ENCODE results near the gene MBOAT2. TPM values are rescaled to one million over a fixed set of nuclear protein-coding genes. Genes with fewer than 3 reads are reported as not detected.

MBOAT2 gene
- total RNA-seq, 1 donor from 2014 or later: 17.5 TPM

DNA sequence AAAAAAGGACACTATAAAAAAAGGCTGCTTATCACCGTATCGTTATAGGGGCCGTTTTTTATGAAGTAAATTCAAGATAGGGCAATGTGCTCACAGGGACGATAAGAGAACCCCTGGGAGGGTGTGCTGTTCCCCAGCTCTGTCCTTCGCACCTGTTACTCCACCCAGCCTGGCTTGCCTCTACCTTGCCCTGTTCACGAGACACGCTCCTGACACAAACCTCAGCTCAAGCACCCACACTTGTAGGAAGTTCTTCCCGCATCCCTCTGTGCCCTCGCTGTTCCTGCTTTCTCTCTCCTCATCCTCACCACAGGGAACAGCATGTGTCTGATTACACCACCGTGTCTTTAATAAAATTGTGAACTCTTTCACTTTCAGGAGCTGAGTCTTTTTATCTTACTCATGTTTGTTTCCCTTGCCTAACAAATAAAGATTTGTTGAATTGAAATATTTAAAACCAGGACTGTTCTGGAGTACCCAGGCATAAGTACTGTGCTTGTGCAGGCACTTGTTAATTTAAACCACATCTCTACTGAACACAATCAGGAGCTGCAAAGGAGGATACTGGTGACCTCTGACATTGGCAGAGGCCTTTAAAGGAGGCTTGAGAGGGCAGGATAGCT, 140.0 kb downstream of the MBOAT2 start:
- DNase-seq (ENCODE audit: extremely low read depth, low read depth, low spot score): no peak

DNA sequence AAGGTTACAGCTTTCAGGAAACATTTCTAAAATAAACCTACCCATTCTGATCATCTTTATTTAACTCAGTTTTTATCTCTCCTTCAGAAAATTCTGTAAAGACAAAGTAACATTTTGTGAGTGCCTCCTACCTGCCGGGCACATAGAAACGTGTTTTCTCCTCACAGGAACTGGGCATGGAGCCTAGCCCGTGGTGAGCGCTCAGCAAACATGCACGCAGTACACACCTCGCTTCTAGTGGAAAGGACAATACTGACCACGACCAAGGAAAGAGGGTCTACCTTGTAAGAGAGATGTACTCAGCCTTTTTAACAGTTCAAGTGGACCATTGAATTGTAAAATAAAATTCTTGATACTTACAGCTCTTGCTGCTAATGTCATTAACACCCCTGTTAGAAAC, 141.3 kb downstream of the MBOAT2 start:
- no peak for DNase-seq (ENCODE audit: extremely low read depth, low read depth, low spot score)

DNA sequence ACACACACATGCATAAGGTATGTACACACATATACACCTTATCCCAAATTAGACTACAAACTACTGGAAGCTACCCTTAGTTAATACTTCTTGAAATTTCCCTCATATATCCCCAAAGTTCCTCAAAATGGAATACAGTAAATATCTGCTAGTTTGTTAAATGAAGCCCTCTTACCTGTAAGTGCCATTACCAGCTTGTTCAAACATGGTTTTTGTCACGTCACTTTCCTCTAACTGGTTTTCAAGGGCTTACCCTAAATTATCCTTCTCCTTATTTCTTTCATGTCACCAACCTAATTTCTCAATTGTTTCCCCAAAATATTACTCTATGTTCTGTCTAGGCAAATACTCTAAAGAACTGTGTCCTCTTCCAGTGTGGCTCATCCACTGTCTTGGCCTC, 141.7 kb downstream of the MBOAT2 start:
- no peak for DNase-seq (ENCODE audit: extremely low read depth, low read depth, low spot score)

DNA sequence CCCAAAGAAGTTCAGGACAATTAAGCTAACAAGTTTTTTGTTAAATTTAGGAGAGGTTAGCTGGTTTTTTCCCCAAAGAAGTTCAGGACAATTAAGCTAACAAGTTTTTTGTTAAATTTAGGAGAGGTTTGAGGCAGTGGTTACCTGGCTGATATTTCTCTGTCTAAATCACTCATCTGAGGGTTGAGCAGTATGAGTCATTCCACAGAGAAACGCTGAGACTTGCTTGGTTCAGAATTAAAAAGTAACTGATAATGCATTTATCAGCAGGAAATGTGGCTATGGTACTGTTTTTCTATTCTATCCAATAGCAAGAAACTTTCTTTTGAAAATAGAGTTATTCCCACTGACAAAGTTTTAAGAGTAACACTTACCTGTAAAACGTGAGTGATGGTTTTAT, 143.2 kb downstream of the MBOAT2 start:
- no peak for DNase-seq (ENCODE audit: extremely low read depth, low read depth, low spot score)

DNA sequence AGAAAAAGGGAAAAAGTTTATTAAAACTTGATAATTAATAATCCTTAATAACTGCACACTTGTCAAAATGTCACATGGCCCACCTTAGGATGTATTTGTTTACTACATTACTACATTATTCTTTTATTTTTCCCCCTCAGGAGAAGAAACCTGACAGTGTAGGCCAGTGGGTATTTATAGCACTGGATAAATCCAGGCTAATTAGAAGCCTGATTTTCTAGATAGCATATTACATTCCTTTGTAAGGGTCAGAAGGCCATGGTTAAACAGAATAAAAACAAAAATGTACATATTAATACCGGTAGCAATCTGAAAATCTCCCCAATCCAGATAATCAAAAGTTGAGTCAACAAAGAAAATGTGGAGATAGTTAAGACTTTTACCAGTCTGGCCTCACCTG, 144.6 kb downstream of the MBOAT2 start:
- no peak for DNase-seq (ENCODE audit: extremely low read depth, low read depth, low spot score)

DNA sequence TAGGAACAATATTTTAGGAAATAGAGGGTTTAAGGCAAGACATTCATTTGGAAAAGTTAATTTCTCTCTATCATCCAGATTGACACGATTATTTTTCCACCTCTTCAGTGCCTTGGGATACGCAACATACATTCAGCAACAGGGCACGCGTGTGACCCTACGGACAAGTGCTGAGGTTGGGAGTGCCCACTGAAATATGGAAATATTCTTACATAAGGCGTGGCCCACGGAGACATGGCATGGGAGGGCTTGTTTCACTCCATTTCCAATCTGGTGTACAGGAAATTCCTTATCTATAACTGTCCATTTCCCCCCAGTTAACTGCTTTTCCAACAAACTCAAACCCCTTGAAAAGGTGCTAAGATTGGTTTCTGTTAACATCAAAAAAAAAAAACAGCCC, 145.2 kb downstream of the MBOAT2 start:
- no peak for DNase-seq (ENCODE audit: extremely low read depth, low read depth, low spot score)

DNA sequence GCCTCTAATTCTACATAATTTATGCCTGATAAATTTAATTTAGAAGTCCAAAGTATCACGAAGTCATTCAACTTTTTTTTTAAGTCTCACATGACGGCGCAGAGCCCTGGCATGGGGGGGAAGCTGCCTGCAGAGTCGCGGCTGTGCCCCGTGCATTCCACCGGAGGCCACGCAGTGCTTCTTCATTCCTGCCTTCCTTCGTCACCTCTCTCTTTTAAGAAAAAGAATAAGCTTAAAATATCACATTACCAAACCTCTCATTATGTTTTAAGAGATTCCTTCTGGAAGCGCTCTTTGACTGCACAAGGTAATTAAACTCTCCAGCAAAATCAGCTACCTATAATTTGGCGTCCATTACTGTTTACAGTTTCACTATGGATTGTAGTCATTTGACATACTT, 145.8 kb downstream of the MBOAT2 start:
- DNase-seq (ENCODE audit: extremely low read depth, low read depth, low spot score): no peak

DNA sequence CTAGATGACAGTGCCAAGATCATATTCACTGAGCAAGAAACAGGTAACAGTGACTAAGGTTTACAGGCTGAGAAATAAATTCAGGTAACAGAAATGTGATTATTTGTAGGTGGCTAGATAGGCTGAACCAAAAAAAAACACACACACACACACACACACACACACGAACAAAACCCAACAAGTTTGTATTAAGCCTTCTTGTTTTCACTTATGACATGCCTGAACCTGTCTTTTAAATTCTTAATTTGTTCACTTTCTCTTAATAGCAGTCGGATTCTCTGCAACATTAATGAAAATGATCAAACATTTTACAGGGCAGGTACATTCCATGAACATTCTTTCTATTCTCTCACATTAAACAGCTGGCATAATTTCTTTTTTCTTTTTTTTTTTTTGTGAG, 147.3 kb downstream of the MBOAT2 start:
- no peak for DNase-seq (ENCODE audit: extremely low read depth, low read depth, low spot score)

DNA sequence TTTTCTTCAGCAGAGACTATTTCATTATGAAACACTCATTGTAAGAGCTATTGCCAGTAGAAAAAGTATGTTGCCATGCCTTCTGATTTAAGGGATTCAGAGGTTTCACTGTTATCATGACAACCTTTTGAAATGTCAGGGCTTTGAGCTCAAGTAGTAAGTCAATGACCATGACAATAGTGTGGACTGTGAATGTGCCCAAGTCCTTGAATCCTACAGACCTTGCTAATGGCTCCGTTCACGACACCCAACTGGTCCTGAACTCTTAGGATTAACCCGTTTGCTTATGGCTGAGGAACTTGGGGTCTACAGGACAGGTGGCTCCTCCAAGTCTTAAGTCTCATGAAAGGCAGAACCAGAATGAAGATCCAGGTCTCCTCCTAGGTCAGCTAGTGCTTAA, 148.5 kb downstream of the MBOAT2 start:
- DNase-seq (ENCODE audit: extremely low read depth, low read depth, low spot score): no peak

DNA sequence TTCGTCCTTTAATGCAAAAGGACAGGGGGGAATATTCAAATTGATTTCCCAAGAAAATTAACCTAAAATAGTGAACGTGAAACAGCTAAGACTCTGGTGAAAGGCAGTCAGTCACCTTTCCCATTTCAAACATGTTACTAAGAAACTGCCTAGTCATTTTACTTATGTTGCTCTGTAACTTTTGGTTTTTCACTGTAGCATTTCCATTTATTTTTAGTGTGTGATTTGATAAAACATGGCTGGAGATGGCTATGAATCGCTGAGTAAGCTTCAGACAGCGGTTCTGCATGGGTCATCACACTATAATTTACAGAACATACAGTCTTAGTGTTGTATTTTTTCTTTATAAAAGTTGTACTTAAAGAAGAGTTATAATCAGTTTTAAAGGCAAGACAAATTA, 150.1 kb downstream of the MBOAT2 start:
- no peak for DNase-seq (ENCODE audit: extremely low read depth, low read depth, low spot score)

DNA sequence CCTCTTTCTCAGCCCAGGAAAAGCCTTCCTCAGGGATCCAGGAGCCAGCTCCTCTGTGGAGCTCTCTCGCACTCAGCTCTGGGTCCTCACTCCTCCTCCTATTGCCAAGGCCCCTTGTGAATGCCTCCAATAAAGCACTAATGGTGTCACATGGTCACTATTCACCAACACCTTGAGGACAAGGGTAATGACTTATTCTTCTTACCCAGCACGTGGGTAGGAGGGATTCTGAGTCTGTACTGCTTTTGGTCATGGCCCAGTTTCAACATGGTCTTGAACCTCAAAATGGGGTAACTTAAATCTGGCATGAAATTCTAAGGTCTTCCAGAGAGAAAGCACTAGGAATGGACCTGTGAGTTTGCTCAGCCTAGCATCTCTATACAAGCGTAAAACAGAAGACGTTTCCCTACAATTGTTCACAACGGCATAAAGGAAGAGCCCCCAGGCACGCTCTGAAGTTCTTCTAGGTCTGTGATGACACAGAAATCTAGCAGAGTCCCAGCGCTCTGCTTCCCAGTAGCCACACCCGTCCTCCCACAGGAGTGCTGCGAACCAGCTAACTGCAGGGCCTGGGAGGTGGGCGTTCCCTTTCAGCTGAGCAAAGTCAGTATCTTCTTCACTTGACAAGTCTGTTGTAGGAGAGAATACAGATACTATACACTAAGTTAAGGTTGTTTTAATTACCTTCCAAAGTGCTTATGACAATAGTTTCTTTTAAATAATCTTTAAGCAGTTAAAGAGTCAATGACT, 151.5 kb downstream of the MBOAT2 start:
- DNase-seq (ENCODE audit: extremely low read depth, low read depth, low spot score): no peak

DNA sequence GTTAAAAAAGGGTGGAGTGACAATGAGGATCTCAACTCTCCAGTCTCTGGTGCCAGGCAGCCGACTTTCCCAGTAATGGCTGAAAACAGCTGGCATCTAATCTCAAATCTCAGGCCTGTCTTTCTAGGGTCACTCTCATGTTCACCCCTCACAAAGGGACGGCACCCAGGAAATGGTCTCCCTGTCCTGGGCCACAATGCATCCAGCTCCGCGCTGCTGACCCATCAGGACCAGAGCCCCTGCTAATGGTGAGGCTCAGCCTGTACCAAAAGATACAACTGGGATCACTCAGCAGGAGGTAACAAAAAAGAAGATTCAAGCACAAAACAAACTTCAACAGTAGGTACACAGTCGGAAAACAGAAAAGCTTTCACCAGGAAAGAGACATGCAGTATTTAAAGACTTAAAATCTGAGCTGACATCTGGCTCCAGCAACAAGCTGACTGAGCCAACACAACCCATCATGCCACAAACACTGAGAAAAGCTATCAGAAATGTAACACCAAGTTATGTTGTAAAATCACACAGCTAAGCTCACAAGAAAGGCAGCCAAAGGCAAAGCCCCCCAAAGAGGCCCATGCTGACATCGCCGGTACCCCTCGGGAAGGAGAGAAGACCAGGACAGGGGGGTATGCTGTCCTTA, 152.5 kb downstream of the MBOAT2 start:
- DNase-seq (ENCODE audit: extremely low read depth, low read depth, low spot score): no peak

DNA sequence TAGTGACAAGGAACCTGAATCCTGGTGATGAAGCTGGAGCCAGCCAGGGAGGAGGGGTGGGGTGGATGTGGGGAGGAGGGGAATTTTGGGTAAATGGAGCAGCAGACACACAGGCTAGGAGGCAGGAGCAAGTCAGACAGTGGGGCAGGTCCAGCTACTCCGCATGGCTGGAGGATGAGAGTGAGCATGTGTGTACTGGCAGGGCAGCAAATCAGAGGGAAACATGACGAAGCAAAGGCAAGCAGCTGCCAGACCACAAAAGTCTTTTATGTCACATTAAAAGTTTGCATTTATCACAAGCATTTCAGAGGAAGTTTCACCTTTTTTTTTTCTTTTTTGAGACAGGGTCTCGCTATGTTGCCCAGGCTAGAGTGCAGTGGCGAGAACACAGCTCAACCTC, 154.2 kb downstream of the MBOAT2 start:
- no peak for DNase-seq (ENCODE audit: extremely low read depth, low read depth, low spot score)

DNA sequence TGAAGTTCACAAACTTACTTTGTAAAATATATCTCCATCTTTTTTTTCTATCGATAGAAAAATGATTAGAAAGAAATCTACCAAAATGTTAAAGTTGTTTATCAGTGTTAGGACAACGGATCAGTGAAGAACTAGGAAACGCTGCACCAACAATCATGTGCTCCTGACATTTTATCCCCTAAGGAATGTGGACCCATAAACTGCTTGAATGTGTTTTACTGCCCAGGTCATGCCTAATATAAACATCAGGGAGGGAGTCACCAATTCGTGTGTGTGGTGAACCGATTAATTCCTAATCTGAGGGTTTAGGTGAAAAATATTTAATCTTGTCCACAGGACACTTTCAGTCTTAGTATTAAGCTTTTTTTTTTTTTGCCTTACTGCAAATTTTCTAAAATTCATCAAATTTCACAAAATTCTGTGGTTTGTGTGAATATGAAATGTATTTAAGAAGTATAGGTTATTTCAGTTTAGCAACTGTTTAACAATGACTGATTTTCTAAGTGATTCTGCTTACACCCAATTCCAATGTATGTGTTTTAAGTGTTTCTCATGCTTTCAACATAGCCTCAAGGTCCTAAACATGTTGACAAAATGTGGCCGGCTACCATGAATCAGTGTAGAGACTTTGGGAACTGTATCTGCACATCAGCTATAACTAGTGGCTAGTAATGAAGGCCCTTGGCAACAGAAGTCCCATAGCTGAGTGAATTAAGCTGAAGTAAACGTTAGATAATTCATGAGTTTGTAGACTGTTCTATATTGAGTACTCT, 155.0 kb downstream of the MBOAT2 start:
- DNase-seq (ENCODE audit: extremely low read depth, low read depth, low spot score): no peak

DNA sequence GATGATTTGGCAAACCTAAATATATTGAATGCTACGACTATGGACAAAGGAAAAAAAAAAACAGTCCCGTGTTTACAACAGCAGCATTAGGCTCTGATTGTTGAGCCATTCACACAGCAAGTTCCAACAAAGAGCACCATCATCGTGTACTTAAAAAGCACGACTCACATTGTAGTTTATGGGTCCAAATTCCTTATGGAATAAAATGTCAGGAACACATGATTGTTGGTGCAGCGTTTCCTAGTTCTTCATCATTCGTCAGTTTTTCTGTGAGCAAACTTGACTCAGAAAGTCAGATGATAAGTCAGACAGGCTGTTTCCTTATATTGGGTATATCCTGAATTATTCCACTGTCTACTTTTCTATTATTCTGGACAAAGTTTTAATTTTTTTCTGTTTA, 156.1 kb downstream of the MBOAT2 start:
- no peak for DNase-seq (ENCODE audit: extremely low read depth, low read depth, low spot score)

DNA sequence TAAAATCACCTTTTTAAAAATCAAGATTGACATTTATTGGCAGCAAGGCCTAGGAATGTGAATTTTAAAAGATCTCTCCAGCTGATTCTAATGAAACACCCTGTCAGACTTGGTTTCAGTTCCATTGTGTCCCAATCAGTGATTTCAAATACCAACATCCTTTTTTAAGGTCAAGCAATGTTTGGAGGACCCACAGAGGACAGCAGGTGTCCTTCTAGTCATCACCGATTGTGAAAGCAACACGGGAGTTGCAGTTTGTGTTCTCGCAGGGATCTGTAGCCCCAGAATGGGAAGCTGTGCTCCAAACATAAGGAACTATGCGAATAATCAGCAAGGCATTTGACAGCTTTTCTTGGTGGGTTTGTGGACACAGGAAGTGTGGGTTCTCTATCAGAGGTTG, 161.6 kb downstream of the MBOAT2 start:
- DNase-seq (ENCODE audit: extremely low read depth, low read depth, low spot score): no peak

DNA sequence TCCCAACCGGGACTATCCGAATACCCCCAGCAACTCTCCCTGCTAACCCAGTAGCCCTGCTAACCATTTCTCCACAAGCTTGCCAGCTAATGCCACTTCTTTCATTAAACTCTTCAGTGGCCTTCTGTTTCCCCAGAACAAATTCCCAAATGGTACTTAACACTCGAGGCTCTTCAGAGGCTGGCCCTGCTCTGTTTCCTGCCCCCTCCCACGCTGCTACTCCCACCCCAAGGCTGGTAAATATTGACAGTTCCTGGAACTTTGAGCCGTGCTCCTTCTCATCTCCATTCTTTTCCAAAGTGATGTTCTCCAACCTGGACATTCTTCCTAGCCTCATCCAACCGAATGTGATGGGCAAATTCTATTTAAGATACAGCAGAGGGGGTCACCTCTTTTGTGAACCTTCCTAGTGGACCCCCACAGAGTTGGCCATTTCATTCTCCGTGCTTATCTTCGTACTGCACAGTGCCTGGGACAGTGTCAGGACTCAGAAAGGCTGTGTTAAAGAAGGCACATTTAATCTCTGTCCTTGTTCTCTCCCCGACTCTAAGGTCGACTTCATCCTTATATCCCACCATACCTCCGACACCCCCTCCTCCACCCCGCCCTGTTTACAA, 162.9 kb downstream of the MBOAT2 start:
- DNase-seq (ENCODE audit: extremely low read depth, low read depth, low spot score): no peak

DNA sequence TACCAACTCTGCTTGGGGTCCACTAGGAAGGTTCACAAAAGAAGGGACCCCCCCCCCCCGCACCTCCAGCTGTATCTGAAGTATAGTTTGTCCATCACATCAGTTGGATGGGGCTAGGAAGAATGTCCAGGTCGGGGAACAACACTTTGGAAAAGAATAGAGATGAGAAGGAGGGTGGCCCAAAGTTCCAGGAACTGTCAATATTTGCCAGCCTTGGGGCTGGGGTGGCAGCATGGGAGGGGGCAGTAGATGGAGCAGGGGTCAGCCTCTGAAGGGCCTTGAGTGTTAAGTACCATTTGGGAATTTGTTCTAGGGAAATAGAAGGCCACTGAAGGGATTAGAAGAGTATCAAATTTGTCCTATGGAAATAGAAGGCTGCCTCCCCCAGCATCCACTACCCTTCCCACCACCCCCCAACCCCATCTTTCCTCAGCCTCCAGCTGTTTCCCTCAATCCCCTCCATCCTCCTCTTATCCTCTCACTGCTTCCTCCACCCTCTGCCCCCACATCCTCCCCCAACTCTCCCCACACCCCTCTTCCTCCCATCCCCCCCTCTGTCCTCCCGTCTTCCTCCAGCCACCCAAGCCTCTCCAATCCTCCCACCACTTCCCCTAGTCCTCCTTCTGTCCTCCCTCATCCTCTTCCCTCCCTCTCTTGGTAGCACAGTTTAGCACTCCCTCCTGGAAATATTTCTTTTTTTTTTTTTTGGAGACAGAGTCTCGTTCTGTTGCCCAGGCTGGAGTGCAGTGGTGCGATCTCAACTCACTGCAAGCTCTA, 164.1 kb downstream of the MBOAT2 start:
- no peak for DNase-seq (ENCODE audit: extremely low read depth, low read depth, low spot score)

DNA sequence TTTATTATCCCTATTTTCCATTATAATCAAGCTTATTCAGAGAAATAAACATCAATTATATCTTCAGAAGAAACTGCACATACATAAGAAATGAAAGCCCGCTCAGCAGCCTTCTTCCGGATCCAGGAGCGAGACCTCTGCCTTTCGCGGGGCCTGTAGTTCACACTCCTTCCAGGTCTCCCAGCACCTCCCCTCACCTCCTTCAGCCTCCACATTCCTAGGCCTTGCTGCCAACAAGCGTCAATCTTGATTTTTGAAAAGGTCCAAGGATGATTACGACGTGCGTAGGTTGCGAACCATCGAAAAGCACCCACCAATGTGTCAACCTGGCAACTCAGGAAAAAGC, 165.7 kb downstream of the MBOAT2 start:
- DNase-seq (ENCODE audit: extremely low read depth, low read depth, low spot score): no peak

All from glomerular endothelial cell (primary cell).